Activated CD4-positive, alpha-beta T cell treated with anti-CD3 and anti-CD28 coated beads for 36 hours (primary cell): ENCODE measurements around the gene TMEM125. TPM values are rescaled to one million over a fixed set of nuclear protein-coding genes. Genes with fewer than 3 reads are reported as not detected.

ENCODE experiments used
- ATAC-seq: fragments of 200-7000 bp; cut with Tn5 transposase; one replicate; pipeline ENCODE4 v1.10.0; 2021; ENCODE audit warnings: mild to moderate bottlenecking, moderate library complexity
- CTCF ChIA-PET: fragments of 350-600 bp; sonication (Branson Sonifier 250); formaldehyde crosslinking; loops from one replicate; lab custom pipeline; 2021; ENCODE audit warnings: antibody characterized with exemption; lab: Charles Lee
- POLR2A ChIA-PET: fragments of 350-600 bp; sonication (Branson Sonifier 250); formaldehyde crosslinking; loops from one replicate; lab custom pipeline; 2021; ENCODE audit warnings: antibody characterized with exemption, inconsistent platforms; lab: Charles Lee
- DNase-seq: peaks from one replicate; pipeline ENCODE4 v3.0.0-alpha.2; 2020
- H3K27ac Mint-ChIP-seq: one replicate; pipeline ENCODE4 v1.8.0; 2021; ENCODE audit warnings: mixed read lengths
- H3K27me3 Mint-ChIP-seq: one replicate; pipeline ENCODE4 v1.8.0; 2021; ENCODE audit warnings: mixed read lengths
- H3K36me3 Mint-ChIP-seq: one replicate; pipeline ENCODE4 v1.8.0; 2021; ENCODE audit warnings: low read depth, mixed read lengths
- H3K4me1 Mint-ChIP-seq: one replicate; pipeline ENCODE4 v1.8.0; 2021; ENCODE audit warnings: mixed read lengths
- H3K4me3 Mint-ChIP-seq: one replicate; pipeline ENCODE4 v1.8.0; 2021; ENCODE audit warnings: mild to moderate bottlenecking, moderate library complexity, mixed read lengths
- H3K9me3 Mint-ChIP-seq: one replicate; pipeline ENCODE4 v1.8.0; 2021; ENCODE audit warnings: low read depth, mixed read lengths
- intact Hi-C, 2 experiments: fragments of 100-400 bp; cut with DNase I in 1 of 2; cut with micrococcal nuclease in 1 of 2; formaldehyde crosslinking; loops; one replicate each; pipeline versions ENCODE4 v1.14.2 to v1.15.1; 2022 to 2024; cut with DNase I, micrococcal nuclease
- total RNA-seq, 2 experiments: library from RNA; stranded (reverse); gene quantifications; one replicate each; pipeline ENCODE4 v1.2.3, GENCODE V29; 2021

Gene TMEM125
- total RNA-seq, 2 experiments from 2014 or later, result not detected

DNA sequence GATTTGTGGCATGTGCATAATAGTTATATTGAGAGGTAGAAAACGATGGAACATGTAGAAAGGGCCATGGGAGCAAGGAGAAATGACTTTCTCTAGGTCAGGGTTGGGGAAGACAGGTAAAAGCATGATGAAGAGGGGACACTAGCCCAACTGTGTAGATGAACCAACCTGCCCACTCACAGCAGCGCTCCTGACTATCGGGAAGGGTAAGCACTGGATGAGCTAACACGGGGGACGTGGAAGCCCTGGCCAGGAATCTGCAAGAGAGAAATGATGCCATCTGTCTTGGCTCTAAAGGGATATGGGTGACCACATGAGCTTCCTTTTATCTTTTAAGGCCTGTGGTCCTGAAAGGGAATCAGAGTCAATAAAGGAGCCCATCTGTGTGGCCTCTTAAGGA lies 36.2 kb upstream of the TMEM125 start:
- Mint-ChIP-seq H3K27me3 (no peaks in the 10 kb centered on the region), H3K27ac (no peak overlapping the region), H3K4me1 (no peaks in the 10 kb centered on the region), H3K4me3 (no peak overlapping the region), H3K36me3 (no peaks in the 10 kb centered on the region), H3K9me3 (no peaks in the 10 kb centered on the region)
- intact Hi-C loops, result no loop called here
- POLR2A ChIA-PET, result no interaction called here
- DNase-seq, result no peak
- CTCF ChIA-PET, result interaction anchor here (0.9 to 1.9 kb wide), 2 partner anchors 178 to 181 kb away, joined by 4 to 7 read pairs; no protein-coding TSS in a partner anchor
- no peak for ATAC-seq

DNA sequence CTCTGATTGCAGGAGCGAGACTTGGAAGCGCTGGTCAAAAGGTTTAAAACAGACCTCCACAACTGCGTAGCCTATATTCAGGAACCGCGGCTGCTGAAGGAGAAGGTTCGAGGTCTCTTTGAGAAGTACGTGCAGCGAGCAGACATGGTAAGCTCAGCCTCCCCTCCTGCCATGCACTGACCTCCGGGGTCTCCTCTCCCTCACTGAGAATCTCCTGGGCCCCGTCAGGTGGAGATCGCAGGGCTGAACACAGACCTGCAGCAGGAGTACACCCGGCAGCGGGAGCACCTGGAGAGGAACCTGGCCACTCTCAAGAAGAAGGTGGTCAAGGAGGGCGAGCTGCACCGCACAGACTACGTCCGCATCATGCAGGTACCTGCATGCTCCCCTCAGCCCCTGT lies 35.5 kb upstream of the TMEM125 start:
- Mint-ChIP-seq H3K27ac (no peak overlapping the region), H3K4me3 (no peak overlapping the region), H3K27me3 (no peaks in the 10 kb centered on the region), H3K4me1 (no peaks in the 10 kb centered on the region), H3K36me3 (no peaks in the 10 kb centered on the region), H3K9me3 (no peaks in the 10 kb centered on the region)
- POLR2A ChIA-PET, result no interaction called here
- ATAC-seq, result no peak
- intact Hi-C loops, result no loop called here
- CTCF ChIA-PET, result no interaction called here
- no peak for DNase-seq

DNA sequence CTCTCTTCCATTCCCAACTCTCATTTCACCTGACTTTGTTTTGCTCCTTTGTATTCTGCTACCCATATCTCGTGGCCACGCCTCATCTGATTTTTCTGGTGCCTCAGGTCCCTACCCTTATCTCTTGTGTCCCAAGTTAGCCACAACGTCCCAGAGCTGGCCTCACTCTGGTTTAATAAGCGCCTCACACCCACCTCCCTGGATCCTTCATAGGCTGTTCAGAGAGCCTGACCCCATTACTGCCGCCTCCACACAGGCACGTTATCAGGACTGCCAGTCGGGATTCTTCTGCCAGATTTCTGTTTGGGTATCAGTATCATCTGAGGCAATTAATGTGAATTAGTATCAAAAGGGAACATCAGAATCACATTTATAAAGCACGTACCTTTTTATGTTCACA lies 34.7 kb upstream of the TMEM125 start:
- H3K9me3 Mint-ChIP-seq, result no peaks in the 10 kb centered on the region
- intact Hi-C loops, result no loop called here
- CTCF ChIA-PET, result no interaction called here
- H3K27me3 Mint-ChIP-seq, result no peaks in the 10 kb centered on the region
- H3K36me3 Mint-ChIP-seq, result no peaks in the 10 kb centered on the region
- no peaks in the 10 kb centered on the region for H3K4me1 Mint-ChIP-seq
- POLR2A ChIA-PET, result no interaction called here
- ATAC-seq (no peak), DNase-seq (no peak)
- H3K27ac Mint-ChIP-seq, result no peak overlapping the region
- no peak overlapping the region for H3K4me3 Mint-ChIP-seq

DNA sequence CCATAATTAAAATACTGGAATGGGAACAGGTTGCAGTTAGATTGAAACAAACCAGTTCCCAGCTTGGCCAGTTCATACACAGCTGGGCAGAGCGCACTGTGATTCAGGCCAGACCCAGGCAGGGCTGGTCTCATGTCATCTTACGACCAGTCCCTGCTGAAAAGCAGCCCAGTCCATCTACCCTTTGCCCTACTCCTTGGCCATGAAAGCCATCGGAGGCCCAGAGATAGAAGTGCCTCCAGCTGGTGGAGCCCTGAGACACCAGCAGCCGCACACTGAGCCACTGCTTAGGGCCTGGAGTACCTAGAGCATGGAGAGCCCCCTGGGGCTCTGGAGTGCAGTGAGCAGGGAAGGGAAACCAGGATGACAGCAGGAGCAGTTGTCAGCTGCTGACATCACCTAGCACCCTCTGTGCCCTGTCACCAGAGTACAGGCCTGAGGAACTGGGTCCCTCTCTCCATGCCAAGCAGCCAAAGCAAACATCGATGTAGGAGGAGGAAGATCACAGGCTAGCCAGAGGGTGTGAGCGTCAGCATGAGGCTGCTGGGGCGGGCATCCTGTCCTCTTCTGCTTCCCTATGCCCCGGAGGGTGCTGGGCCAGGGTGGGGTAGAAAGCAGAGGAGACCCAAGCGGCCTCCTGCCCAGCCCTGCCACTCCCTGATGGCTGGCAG lies 34.2 kb upstream of the TMEM125 start:
- Mint-ChIP-seq H3K27ac (no peak overlapping the region), H3K36me3 (no peaks in the 10 kb centered on the region), H3K4me1 (no peaks in the 10 kb centered on the region), H3K27me3 (no peaks in the 10 kb centered on the region), H3K9me3 (peaks cover 1% of the 10 kb centered on the region), H3K4me3 (no peak overlapping the region)
- ChIA-PET POLR2A (no interaction called here), CTCF (no interaction called here)
- intact Hi-C loops, result no loop called here
- no peak for ATAC-seq
- DNase-seq, result no peak

DNA sequence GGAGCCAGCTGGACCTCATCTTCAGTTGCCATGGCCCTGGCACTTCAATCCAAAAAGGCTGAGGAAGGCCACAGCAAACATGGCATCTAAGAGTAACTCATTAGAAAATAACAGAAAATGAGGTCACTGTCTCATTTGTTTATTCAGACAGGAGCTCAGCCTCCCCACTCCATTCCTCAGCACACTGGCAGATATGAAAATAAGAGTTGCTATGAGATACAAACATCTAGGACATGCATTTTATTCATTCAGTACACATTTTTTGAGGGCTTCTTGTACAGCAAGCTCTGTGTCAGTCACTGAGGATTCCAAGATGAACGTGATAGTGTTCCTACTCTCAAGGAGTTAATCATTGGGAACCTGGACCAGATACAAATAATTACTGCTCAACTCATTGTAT lies 32.7 kb upstream of the TMEM125 start:
- ATAC-seq (no peak), DNase-seq (no peak)
- no peaks in the 10 kb centered on the region for H3K27me3 Mint-ChIP-seq
- H3K4me3 Mint-ChIP-seq, result no peak overlapping the region
- H3K27ac Mint-ChIP-seq, result no peak overlapping the region
- CTCF ChIA-PET, result interaction anchor here (0.7 to 2.7 kb wide), 2 partner anchors 177 to 179 kb away, joined by 3 to 13 read pairs; no protein-coding TSS in a partner anchor
- POLR2A ChIA-PET, result no interaction called here
- H3K9me3 Mint-ChIP-seq, result peaks cover 1% of the 10 kb centered on the region
- H3K36me3 Mint-ChIP-seq, result no peaks in the 10 kb centered on the region
- no peaks in the 10 kb centered on the region for H3K4me1 Mint-ChIP-seq
- intact Hi-C loops, result no loop called here

DNA sequence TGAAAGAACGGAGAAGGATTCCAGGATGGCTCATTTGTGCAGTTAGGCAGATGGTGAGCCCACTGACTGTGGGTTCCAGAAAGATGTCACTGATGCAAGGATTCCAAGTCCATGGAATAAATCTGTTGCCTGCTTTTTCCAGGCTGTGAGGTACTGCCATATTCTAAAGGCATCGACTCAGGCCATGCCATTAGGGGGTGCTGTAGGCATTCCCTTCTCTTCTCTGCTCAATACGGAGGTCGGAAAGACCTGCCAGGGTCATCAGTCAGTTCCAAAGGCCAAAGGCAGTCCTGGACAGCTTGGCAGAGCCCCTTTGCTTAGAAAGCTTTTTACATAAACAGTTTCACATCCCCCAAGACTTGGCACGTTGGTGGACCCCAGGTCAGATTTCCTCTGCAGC lies 31.7 kb upstream of the TMEM125 start:
- Mint-ChIP-seq H3K27me3 (no peaks in the 10 kb centered on the region), H3K27ac (no peak overlapping the region), H3K4me3 (no peak overlapping the region), H3K4me1 (no peaks in the 10 kb centered on the region), H3K9me3 (peaks cover 1% of the 10 kb centered on the region), H3K36me3 (no peaks in the 10 kb centered on the region)
- ChIA-PET POLR2A (no interaction called here), CTCF (interaction anchor here (2.7 kb wide), 1 partner anchor 176 kb away, joined by 13 read pairs; no protein-coding TSS in a partner anchor)
- peak; percentile 68 for DNase-seq
- intact Hi-C loops, result loop anchor here in 1 of 2 experiments (1.0 kb wide), 2 partner anchors 120 to 176 kb away; partner anchors contain the start of gene CDC20
- peak; percentile 77 for ATAC-seq

DNA sequence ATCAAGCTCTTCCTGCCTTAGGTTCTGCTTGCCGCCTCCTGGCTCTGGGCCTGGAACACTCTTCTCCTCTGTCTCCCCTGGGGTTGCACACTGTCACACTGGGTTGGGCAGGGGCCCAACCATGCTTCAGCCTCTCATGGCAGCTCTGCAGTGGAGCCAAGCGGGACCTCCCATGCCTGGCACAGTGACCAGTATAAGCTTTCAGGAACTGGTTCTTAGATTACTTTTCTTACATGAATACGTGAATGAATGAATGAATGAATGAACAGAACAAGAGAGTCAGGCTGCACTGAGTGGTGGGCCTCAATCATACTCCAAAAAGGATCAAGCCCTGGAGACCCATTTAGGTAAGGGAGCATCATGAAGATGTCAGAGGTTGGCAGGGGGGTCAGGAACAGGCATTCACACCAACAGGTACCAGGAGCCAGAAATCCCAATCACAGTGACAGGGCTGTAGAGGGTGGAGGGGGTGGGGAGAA lies 30.8 kb upstream of the TMEM125 start:
- DNase-seq, result no peak
- ChIA-PET POLR2A (no interaction called here), CTCF (interaction anchor here (0.6 to 2.7 kb wide), 3 partner anchors 55 to 175 kb away, joined by 3 to 13 read pairs (median 3); no protein-coding TSS in a partner anchor)
- peaks cover 1% of the 10 kb centered on the region for H3K9me3 Mint-ChIP-seq
- intact Hi-C loops, result loop anchor here in 1 of 2 experiments (1.0 kb wide), 2 partner anchors 119 to 175 kb away; partner anchors contain the start of gene CDC20
- H3K27me3 Mint-ChIP-seq, result no peaks in the 10 kb centered on the region
- no peaks in the 10 kb centered on the region for H3K4me1 Mint-ChIP-seq
- no peak overlapping the region for H3K4me3 Mint-ChIP-seq
- no peak for ATAC-seq
- H3K36me3 Mint-ChIP-seq, result no peaks in the 10 kb centered on the region
- no peak overlapping the region for H3K27ac Mint-ChIP-seq

DNA sequence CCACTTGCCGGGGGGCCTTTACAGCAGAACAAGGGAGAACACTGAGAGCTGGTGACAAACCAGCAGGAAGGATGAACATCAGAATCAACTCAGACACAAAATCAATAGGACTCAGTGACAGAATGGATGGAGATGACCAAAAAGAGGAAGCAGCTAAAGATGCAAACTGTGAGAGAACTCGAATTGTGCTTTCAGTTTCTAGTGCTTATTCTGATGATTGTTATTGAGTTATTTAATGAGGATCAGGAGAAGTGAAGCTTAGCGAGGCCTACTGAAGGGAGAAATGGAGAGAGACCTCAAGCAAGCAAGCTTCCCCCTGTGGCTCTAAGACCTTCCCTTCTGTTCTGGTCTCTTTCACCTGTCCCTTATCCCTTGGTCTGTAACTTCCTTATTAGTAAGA lies 30.3 kb upstream of the TMEM125 start:
- Mint-ChIP-seq H3K4me1 (no peaks in the 10 kb centered on the region), H3K27ac (no peak overlapping the region)
- CTCF ChIA-PET, result interaction anchor here (0.6 to 2.7 kb wide), 3 partner anchors 54 to 175 kb away, joined by 3 to 13 read pairs (median 3); no protein-coding TSS in a partner anchor

DNA sequence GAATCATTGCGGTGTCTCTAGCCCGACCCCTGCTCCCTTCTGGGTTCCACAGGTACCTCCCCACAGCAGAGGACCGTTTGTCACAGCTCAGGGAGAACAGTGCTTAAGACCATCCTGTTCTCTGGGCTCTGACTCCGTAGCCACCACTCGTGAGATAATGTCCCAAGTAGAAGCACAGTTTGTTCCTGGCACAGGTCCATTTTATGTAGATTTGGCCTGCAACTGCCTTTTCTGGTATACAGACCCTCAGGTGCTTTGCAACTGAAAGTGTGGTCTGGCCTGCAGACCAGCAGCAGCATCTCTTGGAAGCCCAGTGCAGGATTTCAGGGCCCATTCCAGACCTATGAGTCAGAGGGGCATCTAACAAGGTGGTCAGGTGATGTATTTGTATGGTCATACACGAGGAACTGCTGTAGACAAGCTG lies 28.4 kb upstream of the TMEM125 start:
- no peak for ATAC-seq
- CTCF ChIA-PET, result no interaction called here
- H3K27ac Mint-ChIP-seq, result no peak overlapping the region

More for the DNA sequence above, 30.3 kb upstream of the TMEM125 start:
- H3K9me3 Mint-ChIP-seq, result peaks cover 1% of the 10 kb centered on the region
- H3K4me3 Mint-ChIP-seq, result no peak overlapping the region
- no peak for ATAC-seq
- H3K36me3 Mint-ChIP-seq, result no peaks in the 10 kb centered on the region
- no peaks in the 10 kb centered on the region for H3K27me3 Mint-ChIP-seq
- intact Hi-C loops, result no loop called here
- POLR2A ChIA-PET, result no interaction called here
- no peak for DNase-seq

DNA sequence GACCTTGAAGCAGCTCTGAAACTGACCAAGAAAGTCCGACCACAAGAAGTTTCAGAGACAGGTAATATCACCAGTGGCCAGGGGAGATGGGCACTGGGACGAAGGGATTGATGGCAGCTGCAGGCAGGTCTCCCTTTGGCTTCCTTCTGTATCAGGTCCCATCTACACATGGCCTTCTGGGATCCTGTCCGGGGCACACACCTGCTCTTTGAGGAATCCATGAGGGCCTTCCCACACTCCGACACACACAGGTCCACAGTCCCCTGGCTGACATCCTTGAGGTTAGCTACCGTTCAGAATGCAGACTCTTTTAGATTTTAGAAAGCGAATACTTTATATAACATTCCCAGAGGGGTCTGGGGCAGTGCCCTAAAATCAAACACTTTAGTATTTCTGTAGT lies 26.5 kb upstream of the TMEM125 start:
- CTCF ChIA-PET, result interaction anchor here (1.3 to 1.8 kb wide), 3 partner anchors 16 to 692 kb away, joined by 5 to 7 read pairs (median 6); no protein-coding TSS in a partner anchor
- Mint-ChIP-seq H3K27ac (no peak overlapping the region), H3K36me3 (no peaks in the 10 kb centered on the region), H3K27me3 (no peaks in the 10 kb centered on the region), H3K4me3 (no peak overlapping the region), H3K4me1 (no peaks in the 10 kb centered on the region), H3K9me3 (peaks cover 1% of the 10 kb centered on the region)
- intact Hi-C loops, result no loop called here
- POLR2A ChIA-PET, result no interaction called here
- no peak for ATAC-seq
- DNase-seq, result no peak

More for the DNA sequence above, 28.4 kb upstream of the TMEM125 start:
- POLR2A ChIA-PET, result no interaction called here
- H3K4me3 Mint-ChIP-seq, result no peak overlapping the region
- H3K36me3 Mint-ChIP-seq, result no peaks in the 10 kb centered on the region
- intact Hi-C loops, result no loop called here
- peaks cover 1% of the 10 kb centered on the region for H3K9me3 Mint-ChIP-seq
- DNase-seq, result no peak
- no peaks in the 10 kb centered on the region for H3K27me3 Mint-ChIP-seq
- H3K4me1 Mint-ChIP-seq, result no peaks in the 10 kb centered on the region

DNA sequence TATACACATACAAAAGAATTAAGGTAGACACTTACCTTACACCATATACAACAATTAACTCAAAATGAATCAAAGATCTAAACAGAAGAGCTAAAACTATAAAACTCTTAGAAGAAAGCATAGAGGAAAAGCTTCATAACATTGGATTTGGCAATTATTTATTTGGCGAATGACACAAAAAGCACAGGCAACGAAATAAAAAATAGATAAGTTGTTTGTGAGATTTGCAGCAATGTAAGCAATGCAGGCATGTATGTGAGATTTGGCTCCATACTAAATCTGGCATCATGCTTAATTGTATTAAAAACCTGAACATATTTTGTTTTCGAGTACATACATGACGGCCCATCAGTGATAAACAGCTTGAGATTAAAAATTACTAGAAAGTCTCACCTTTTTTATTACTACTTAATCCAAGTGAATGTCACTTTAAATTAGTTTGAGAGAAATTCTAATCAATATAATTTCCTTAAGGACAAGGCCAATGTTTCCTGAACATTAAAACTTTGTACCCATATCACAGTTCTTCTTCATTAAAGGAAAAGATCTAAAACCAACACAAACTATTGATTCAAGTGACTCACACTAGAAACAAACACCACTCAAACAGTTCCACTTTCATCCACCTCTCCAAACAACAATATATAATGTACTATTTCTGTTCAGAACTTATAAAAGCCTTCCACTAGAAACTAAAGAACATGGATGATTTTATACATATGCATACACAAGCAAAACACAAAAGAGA lies 23.1 kb upstream of the TMEM125 start:
- CTCF ChIA-PET, result no interaction called here
- Mint-ChIP-seq H3K4me1 (no peaks in the 10 kb centered on the region), H3K36me3 (no peaks in the 10 kb centered on the region), H3K4me3 (no peak overlapping the region), H3K9me3 (no peaks in the 10 kb centered on the region), H3K27ac (no peak overlapping the region), H3K27me3 (peaks cover 2% of the 10 kb centered on the region)
- ATAC-seq, result no peak
- intact Hi-C loops, result no loop called here
- POLR2A ChIA-PET, result no interaction called here
- no peak for DNase-seq
